Activated T-helper 1 cell treated with anti-CD3 and anti-CD28 coated beads, Interleukin-12 subunit alpha, Interleukin-12 subunit beta, Interleukin-2, Interleukin-4 antibody, amounts not matched to agents 30 ng/mL and 10 ng/mL and 1 ng/mL, durations not matched to agents 14 hours and 24 hours and 36 hours (primary cell): ENCODE measurements around the gene GDI1. TPM values are rescaled to one million over a fixed set of nuclear protein-coding genes. Genes with fewer than 3 reads are reported as not detected.
A peak's percentile ranks its signal among the peaks of the same experiment; 100 is the strongest.

Source experiments
- DNase-seq: peaks from one replicate; pipeline ENCODE4 v3.0.0; 2021; ENCODE audit warnings: low spot score
- H3K27ac Mint-ChIP-seq: one replicate; pipeline ENCODE4 v1.8.0; 2021; ENCODE audit warnings: mild to moderate bottlenecking, mixed read lengths
- H3K27me3 Mint-ChIP-seq: one replicate; pipeline ENCODE4 v1.8.0; 2022; ENCODE audit warnings: mild to moderate bottlenecking, moderate library complexity, mixed read lengths; ENCODE audit not compliant: insufficient read depth
- H3K36me3 Mint-ChIP-seq: one replicate; pipeline ENCODE4 v1.8.0; 2021; ENCODE audit warnings: low read depth, mixed read lengths
- H3K4me1 Mint-ChIP-seq: one replicate; pipeline ENCODE4 v1.8.0; 2021; ENCODE audit warnings: low read depth, mixed read lengths
- H3K4me3 Mint-ChIP-seq: one replicate; pipeline ENCODE4 v1.8.0; 2021; ENCODE audit warnings: mild to moderate bottlenecking, moderate library complexity, mixed read lengths
- H3K9me3 Mint-ChIP-seq: one replicate; pipeline ENCODE4 v1.8.0; 2021; ENCODE audit warnings: mixed read lengths
- intact Hi-C: fragments of 100-400 bp; cut with micrococcal nuclease; formaldehyde crosslinking; loops from one replicate; pipeline ENCODE4 v1.15.1; 2024
- total RNA-seq: library from RNA; stranded (reverse); gene quantifications from 2 replicates; pipeline ENCODE4 v1.2.3, GENCODE V29; 2022

Gene GDI1
- total RNA-seq, 1 donor from 2014 or later, result 110 TPM

DNA sequence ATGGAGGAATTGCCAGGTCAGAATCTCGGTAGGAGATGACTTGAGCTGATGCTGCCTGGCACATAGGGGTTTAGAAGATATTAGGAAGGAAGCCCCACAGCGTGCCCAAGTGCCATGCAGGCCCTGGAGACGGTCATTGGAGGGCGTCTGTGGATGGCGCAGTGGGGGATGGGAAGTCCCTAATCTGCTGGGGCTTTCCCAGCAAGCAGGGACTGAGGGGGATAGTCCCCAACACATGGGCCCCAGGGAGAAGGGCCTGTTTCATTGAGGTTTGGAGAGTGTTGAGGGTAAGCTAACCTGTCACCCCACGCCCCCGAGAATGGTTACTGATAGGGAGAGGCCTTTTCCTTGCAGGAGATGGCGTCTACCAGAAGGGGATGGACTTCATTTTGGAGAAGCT is 17.8 kb upstream of the GDI1 start:
- Mint-ChIP-seq H3K27me3 (no peaks in the 10 kb centered on the region), H3K36me3 (peaks cover 8% of the 10 kb centered on the region), H3K9me3 (no peaks in the 10 kb centered on the region), H3K4me3 (no peak overlapping the region), H3K4me1 (no peaks in the 10 kb centered on the region), H3K27ac (no peak overlapping the region)
- intact Hi-C loops, result no loop called here
- DNase-seq, result no peak

DNA sequence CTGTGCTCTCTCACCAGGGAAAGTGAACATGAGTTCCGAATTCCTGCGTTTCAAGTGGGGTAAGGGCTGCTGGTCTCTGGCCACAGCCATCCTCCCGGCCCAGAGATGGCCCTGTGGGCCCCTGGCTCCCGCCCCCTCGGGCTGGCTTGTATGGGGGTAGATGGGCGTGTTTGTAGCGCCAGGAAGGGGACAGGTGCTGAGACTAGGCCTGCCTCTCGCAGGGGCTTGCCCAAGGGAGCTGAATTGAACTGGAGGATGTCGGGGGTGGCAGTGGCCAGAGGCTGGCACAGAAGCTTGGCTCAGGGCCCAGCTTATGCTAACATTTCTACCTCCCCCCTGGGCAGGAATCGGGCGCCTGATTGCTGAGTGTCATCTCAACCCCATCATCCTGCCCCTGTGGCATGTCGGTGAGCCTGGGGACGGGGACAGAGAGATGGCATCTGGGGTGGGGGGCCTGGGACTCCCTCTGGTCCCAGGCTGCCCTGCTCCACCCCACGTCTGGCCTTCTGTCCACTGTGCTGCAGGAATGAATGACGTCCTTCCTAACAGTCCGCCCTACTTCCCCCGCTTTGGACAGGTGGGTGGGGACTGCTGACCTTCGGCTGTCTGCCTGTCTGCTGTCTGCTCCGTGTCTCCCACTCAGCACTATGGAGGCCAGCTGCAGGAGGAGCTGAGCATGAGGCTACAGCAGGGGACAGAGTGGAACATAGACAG is 17.1 kb upstream of the GDI1 start:
- Mint-ChIP-seq H3K27me3 (no peaks in the 10 kb centered on the region), H3K4me3 (no peak overlapping the region)

DNA sequence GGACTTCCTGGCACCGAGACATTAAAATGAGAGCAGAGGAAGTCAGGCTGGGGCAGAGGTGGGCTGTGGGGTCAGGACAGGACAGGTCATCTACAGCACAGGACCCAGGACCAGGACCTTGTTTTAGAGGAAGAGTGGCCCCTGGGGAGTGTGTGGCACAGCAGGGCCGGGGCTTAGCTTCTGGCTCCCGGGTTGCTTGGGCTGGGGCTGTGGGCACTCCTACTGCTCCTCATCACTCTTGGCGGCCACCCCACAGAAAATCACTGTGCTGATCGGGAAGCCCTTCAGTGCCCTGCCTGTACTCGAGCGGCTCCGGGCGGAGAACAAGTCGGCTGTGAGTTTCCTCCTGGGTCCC is 16.6 kb upstream of the GDI1 start:
- H3K9me3 Mint-ChIP-seq, result no peaks in the 10 kb centered on the region
- intact Hi-C loops, result no loop called here
- H3K4me1 Mint-ChIP-seq, result no peaks in the 10 kb centered on the region
- no peaks in the 10 kb centered on the region for H3K27me3 Mint-ChIP-seq
- no peak overlapping the region for H3K27ac Mint-ChIP-seq
- H3K4me3 Mint-ChIP-seq, result no peak overlapping the region
- DNase-seq, result no peak
- H3K36me3 Mint-ChIP-seq, result peaks cover 5% of the 10 kb centered on the region

More for the DNA sequence above, 17.1 kb upstream of the GDI1 start:
- no peaks in the 10 kb centered on the region for H3K4me1 Mint-ChIP-seq
- DNase-seq, result no peak
- H3K36me3 Mint-ChIP-seq, result peaks cover 8% of the 10 kb centered on the region
- no peak overlapping the region for H3K27ac Mint-ChIP-seq
- intact Hi-C loops, result no loop called here
- H3K9me3 Mint-ChIP-seq, result no peaks in the 10 kb centered on the region

DNA sequence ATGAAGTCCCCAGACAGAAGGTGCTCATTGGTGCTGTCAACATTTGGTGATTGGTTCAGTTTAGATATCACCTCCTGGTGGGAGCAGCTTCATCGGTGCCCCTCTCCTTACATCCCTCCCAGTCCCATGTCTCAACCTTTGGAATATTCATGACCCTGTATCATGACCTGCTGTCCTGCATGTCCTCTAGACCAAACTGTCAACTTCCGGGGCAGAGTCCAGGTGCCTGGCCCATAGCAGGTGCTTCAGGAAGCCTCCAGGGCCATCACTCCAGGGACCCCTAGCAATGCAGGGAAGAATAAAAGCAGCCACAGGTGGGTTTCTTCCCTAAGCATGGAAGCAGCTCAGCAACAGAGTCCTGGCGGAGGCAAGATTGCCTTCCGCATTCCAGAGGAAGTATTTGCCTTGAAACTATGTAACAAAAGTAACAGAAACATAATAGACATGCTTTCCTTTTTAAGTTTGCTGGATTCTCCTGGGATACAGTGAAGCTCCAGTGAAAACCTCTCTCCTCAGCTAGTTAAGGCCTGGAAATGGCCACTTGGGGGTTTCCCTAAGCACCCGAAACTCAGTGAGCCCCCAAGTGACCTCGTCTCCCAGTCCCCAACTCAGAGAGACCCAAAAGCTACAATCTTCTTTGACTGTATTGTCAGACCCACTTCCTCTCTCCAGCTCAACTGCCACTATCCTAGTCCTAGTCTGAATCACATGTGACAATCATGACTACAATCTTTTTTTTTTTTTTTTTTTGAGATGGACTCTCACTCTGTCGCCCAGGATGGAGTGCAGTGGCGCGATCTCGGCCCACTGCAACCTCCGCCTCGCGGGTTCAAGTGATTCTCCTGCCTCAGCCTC is 9.8 kb upstream of the GDI1 start:
- no peaks in the 10 kb centered on the region for H3K9me3 Mint-ChIP-seq
- intact Hi-C loops, result no loop called here
- H3K27ac Mint-ChIP-seq, result no peak overlapping the region

DNA sequence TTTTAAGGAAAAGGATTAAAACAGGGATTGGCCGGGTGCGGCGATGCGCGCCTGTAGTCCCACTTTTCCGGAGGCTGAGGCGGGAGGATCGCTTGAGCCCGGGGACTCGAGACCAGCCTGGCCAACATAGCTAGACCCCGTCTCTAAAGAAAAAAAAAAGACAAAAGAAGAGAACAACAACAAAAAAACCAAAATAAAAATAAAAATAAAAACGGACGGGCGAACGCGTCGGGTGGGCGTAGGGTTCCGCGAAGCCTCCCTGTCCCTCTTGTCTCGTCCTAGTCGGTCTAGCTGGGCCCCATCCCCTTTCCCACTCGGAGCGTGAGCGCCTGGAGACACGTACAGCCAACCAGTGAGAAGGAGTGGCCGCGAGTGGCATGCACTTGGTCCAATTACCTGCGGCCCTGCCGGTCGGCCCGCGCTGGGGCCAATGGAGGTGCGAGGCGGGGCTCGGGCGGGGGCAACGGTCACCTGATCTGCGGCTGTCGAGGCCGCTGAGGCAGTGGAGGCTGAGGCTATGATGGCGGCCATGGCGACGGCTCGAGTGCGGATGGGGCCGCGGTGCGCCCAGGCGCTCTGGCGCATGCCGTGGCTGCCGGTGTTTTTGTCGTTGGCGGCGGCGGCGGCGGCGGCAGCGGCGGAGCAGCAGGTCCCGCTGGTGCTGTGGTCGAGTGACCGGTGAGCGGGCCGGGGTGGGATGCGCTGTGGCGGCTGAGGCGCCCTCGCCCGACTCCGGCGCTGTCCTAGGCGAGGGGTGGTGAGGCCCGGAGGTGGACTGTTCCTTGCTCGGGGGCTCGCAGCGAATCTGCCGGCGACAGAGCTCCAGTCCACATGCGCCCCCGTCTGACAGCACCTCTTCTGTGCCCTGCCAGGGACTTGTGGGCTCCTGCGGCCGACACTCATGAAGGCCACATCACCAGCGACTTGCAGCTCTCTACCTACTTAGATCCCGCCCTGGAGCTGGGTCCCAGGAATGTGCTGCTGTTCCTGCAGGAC is 8.5 kb upstream of the GDI1 start, which contains the start of gene ATP6AP1:
Gene ATP6AP1, plus strand, starts transcription at position 502 of the 996 bp plus-strand sequence. Its CDS starts 16 bp downstream, at position 518.
- intact Hi-C loops, result loop anchor here (1.0 to 2.0 kb wide), 3 partner anchors 16 to 88 kb away; partner anchors contain the start of gene FAM3A
- peak; percentile 88 for DNase-seq
- H3K4me3 Mint-ChIP-seq, result peak within 1 kb of the TSS; percentile 83
- no peaks in the 10 kb centered on the region for H3K9me3 Mint-ChIP-seq
- H3K27ac Mint-ChIP-seq, result peak within 1 kb of the TSS; percentile 80
- no peaks in the 10 kb centered on the region for H3K27me3 Mint-ChIP-seq
- peaks cover 12% of the 10 kb centered on the region for H3K36me3 Mint-ChIP-seq
- H3K4me1 Mint-ChIP-seq, result peaks cover 22% of the 10 kb centered on the region

More for the DNA sequence above, 9.8 kb upstream of the GDI1 start:
- peaks cover 7% of the 10 kb centered on the region for H3K36me3 Mint-ChIP-seq
- peaks cover 22% of the 10 kb centered on the region for H3K4me1 Mint-ChIP-seq
- no peaks in the 10 kb centered on the region for H3K27me3 Mint-ChIP-seq
- no peak overlapping the region for H3K4me3 Mint-ChIP-seq
- no peak for DNase-seq

DNA sequence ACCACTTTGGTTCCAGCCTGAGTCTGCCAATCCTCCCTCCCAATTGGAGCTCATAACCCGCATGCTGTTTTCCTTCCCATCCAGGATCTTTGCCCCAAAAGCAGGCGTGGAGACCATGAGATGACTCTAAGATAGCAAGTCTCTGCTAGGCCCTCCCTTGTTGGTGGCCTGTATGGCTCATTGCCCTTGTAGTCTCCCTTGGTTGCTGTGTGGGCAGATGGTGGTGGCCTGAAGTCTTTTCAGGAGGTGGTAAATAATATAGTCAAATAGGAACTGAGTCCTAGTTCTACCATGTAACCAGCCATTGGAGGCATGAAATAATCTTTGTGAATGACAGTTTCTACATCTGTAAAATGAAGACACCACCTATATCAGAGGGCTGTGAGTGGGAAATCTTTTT is 7.2 kb upstream of the GDI1 start:
- Mint-ChIP-seq H3K9me3 (no peaks in the 10 kb centered on the region), H3K27ac (peak overlapping the region; percentile 61), H3K4me1 (peaks cover 22% of the 10 kb centered on the region), H3K27me3 (no peaks in the 10 kb centered on the region), H3K36me3 (peaks cover 11% of the 10 kb centered on the region), H3K4me3 (peak overlapping the region; percentile 83)
- DNase-seq, result no peak
- intact Hi-C loops, result loop anchor here (2.0 kb wide), 1 partner anchor 87 kb away; the partner anchor contains the start of gene FAM3A

DNA sequence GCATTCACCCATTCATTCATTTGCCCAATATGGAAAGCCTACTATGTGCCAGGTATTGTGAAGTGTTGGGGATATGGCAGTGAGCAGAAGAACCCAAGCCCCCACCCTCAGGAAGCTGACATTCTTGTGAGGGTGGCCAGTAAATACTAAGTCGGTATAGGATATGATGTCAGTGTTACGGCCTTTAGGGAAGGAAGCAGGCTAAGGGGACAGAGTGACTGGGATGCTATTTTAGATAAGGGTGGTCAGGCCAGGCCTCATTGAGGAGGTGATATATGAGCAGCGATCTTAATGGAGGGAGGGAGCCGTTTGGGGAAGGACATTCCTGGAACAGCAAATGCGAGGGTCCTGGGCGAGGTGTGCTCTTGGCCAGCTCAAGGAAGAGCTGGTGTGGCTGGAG is 6.5 kb upstream of the GDI1 start:
- H3K36me3 Mint-ChIP-seq, result peaks cover 11% of the 10 kb centered on the region
- H3K4me1 Mint-ChIP-seq, result peaks cover 22% of the 10 kb centered on the region
- intact Hi-C loops, result no loop called here
- peak overlapping the region; percentile 49 for H3K4me3 Mint-ChIP-seq
- peak overlapping the region; percentile 37 for H3K27ac Mint-ChIP-seq
- no peak for DNase-seq
- H3K27me3 Mint-ChIP-seq, result no peaks in the 10 kb centered on the region
- H3K9me3 Mint-ChIP-seq, result no peaks in the 10 kb centered on the region

DNA sequence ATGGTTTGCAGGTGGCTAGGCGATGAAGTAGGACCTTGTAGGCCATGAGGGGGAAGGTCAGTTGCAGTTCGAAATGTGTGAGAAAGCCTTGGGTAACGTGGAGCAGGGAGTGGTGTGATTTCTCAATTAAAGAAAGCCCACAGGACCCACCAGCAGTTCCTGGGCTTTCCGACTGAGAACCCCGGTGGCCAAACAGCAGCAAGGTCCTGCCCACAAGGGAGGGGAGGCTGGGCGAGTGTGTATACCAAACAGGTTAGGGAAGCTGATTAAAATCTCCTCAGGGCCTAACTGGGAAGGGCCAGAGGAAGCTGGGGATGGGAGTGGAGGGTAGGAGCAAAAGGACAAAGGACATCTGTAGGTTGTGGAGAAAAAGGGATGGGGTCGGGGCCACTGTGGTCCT is 6.0 kb upstream of the GDI1 start:
- peaks cover 15% of the 10 kb centered on the region for H3K36me3 Mint-ChIP-seq
- no peak overlapping the region for H3K27ac Mint-ChIP-seq
- intact Hi-C loops, result no loop called here
- no peaks in the 10 kb centered on the region for H3K27me3 Mint-ChIP-seq
- DNase-seq, result no peak
- H3K9me3 Mint-ChIP-seq, result no peaks in the 10 kb centered on the region
- no peak overlapping the region for H3K4me3 Mint-ChIP-seq
- peaks cover 23% of the 10 kb centered on the region for H3K4me1 Mint-ChIP-seq

DNA sequence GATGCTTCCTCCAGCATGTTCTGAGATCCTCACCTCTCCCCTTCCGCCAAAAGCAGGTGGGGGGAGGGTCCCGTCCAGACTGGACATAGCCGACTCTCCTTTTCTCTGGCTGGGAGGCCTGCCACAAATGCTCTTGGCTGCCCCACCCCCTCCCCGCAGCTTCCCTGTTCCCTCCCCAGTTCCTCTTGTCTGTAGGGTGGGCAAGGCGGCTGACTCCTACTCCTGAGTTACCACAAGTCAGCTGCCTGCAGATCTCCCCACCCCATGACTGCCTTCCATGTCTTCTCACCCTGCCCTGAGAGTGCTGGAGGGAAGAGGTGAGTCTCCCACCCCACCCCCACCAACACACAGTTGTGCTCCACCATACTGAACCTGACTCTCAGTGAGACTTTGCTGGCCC is 5.6 kb upstream of the GDI1 start:
- no peak for DNase-seq
- H3K36me3 Mint-ChIP-seq, result peaks cover 19% of the 10 kb centered on the region
- H3K27me3 Mint-ChIP-seq, result no peaks in the 10 kb centered on the region
- intact Hi-C loops, result no loop called here
- H3K4me3 Mint-ChIP-seq, result no peak overlapping the region
- no peaks in the 10 kb centered on the region for H3K9me3 Mint-ChIP-seq
- H3K4me1 Mint-ChIP-seq, result peaks cover 27% of the 10 kb centered on the region
- peak overlapping the region; percentile 52 for H3K27ac Mint-ChIP-seq

DNA sequence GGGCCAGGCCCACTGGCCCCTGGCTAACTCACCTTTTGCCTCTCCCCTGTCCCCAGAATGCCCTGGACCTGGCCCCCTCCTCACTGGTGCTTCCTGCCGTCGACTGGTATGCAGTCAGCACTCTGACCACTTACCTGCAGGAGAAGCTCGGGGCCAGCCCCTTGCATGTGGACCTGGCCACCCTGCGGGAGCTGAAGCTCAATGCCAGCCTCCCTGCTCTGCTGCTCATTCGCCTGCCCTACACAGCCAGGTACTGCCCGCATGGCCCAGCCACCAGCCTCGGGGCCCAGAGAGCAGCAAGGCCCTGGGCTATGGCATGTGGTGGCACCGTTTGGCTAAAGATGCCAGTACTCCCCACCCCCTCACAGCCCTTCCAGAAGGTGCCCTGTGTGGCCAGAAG is 4.7 kb upstream of the GDI1 start:
- intact Hi-C loops, result no loop called here
- Mint-ChIP-seq H3K27me3 (no peaks in the 10 kb centered on the region), H3K36me3 (peaks cover 21% of the 10 kb centered on the region), H3K4me3 (no peak overlapping the region), H3K9me3 (no peaks in the 10 kb centered on the region), H3K4me1 (peaks cover 28% of the 10 kb centered on the region), H3K27ac (no peak overlapping the region)
- no peak for DNase-seq

DNA sequence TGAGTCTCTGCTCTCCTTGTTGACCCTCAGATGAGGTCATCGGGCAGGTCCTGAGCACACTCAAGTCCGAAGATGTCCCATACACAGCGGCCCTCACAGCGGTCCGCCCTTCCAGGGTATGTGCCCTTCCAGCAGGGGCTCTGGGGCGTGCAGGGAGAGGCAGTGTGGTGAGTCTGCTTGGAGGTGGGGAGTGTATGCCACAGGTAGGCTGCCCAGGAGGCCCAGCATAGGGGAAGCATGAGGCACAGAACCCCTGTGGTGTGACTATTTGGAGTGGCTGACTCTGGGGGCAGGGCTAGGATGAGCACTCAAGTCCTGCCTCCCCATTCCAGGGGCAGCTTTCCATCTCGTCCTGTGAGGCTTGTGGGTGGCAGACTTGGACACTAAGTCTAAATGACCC is 3.3 kb upstream of the GDI1 start:
- intact Hi-C loops, result no loop called here
- no peak for DNase-seq
- Mint-ChIP-seq H3K4me3 (no peak overlapping the region), H3K36me3 (peaks cover 23% of the 10 kb centered on the region), H3K9me3 (no peaks in the 10 kb centered on the region), H3K27ac (no peak overlapping the region), H3K4me1 (peaks cover 23% of the 10 kb centered on the region), H3K27me3 (no peaks in the 10 kb centered on the region)

DNA sequence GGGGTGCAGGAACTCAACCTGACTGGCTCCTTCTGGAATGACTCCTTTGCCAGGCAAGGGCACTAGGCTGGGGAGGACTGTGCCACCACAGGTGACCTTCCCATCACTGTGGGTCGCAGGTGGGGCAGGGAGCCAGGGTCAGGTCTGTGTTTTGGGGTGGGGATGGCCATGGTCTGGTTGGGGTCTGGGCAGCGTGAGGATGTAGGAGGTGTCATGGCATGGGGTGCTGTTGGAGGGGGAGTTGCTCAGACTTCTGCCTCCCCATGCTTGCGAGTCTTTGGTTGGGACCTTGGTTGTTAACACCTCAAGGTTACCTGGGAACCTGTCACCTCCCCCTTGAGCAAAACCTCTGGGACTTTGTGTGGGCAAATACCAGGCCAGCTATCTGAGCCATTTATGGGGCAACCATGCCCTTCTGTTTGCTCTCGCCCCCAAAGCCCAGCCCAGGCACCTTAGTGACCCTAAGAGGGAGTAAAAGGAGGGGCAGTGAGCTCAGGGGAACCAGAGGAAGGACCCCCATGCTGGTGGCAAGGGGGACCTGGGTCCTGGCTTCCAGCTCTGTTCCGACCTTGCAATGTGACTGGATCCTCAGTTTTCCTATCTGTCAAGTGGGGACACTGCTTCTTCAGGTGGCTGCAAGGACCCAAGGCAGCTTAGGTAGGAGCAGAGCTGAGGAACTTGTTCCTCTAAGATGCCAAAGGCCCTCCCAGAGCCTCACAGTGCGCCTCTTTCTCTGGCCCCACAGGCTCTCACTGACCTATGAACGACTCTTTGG is 2.4 kb upstream of the GDI1 start:
- Mint-ChIP-seq H3K4me1 (peaks cover 17% of the 10 kb centered on the region), H3K4me3 (no peak overlapping the region), H3K27ac (no peak overlapping the region), H3K9me3 (no peaks in the 10 kb centered on the region), H3K27me3 (no peaks in the 10 kb centered on the region), H3K36me3 (peaks cover 25% of the 10 kb centered on the region)
- no peak for DNase-seq
- intact Hi-C loops, result no loop called here
